ENCODE results near the gene CRIM1. TPM values are rescaled to one million over a fixed set of nuclear protein-coding genes. Genes with fewer than 3 reads are reported as not detected.

Gene CRIM1
- total and polyA plus RNA-seq, 2 of the 8 experiments (the other 6 are each of a cell fraction or from before 2014, with no cell fraction given) = 9.4 to 28.4 TPM

DNA sequence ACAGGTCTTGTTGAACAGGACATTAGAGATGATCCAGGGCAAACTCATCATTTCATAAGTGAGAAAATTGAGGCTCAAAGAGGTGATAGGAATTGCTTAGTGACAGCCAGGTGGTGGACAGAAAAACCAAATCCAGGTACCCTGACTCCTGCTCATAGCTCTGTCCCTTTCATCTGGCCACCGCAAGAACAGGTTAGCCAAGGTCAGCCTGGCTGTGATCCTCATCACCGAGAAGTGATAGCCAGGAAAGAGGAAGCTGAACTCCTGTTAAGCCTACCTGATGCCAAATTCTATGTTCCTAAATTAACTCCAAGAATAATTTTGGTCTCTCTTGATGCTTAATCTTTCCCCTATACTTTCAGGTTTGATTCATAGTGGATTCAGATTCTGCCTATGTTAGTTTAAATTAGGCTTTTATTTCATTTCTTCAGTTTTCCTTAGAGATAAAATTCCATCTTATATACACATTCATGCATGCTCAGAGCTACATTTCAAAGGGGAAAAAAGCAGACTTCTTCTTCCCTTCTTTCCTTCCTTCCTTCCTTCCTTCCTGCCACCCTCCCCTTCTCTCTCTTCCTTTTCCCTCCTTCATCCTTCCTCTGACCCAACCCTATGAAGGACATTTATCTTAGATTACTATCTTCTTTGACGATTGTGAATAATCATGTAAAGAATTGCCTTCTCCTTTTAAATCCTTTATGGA lies 17.3 kb upstream of the CRIM1 start:
- WGBS, 2 experiments (ENCODE audit: extremely low coverage in 1 of 2, insufficient coverage in 1 of 2, insufficient read length in 1 of 2, insufficient replicate concordance in 2 of 2, low coverage in 1 of 2, low lambda C conversion rate in 2 of 2, missing lambda C conversion rate in 1 of 2) = 78% methylated on average over 3 of the region's 3 CpGs; no CpG with 5 or more reads in 1 of the 2 experiments
- CTCF ChIA-PET (ENCODE audit: partially characterized antibody) = interaction anchor here (0.7 to 1.8 kb wide), 8 partner anchors 10 to 367 kb away, joined by 3 to 7 read pairs (median 4); no protein-coding TSS in a partner anchor
- no peaks in the 10 kb centered on the region for H3K27me3 ChIP-seq (replicated peaks in 1 of 4; ENCODE audit: control insufficient read depth in 3 of 4, extremely low read depth in 1 of 4, insufficient read depth in 3 of 4, low read length in 3 of 4)
- no peak overlapping the region for H2BK12ac ChIP-seq (ENCODE audit: low read depth, low read length)
- H2BK20ac ChIP-seq (ENCODE audit: low read length) = no peak overlapping the region
- no peak overlapping the region for H2BK5ac ChIP-seq (ENCODE audit: low read depth, low read length)
- H3K18ac ChIP-seq (ENCODE audit: extremely low read depth, low read length) = no peak overlapping the region
- H3K14ac ChIP-seq (ENCODE audit: insufficient read length) = no peak overlapping the region
- H3K4me2 ChIP-seq (ENCODE audit: insufficient read depth in 1 of 2, low read depth in 2 of 2, low read length in 2 of 2) = no peak overlapping the region
- H4K20me1 ChIP-seq (replicated peaks in 1 of 2; ENCODE audit: control insufficient read depth in 1 of 2, insufficient read depth in 2 of 2, low read length in 2 of 2) = no peaks in the 10 kb centered on the region
- no peak overlapping the region for H3K56ac ChIP-seq (replicated peaks; ENCODE audit: insufficient read length, low read depth, low read length)
- H3K9ac ChIP-seq (replicated peaks in 1 of 4; ENCODE audit: extremely low read depth in 1 of 4, low read depth in 3 of 4, low read length in 3 of 4) = no peak overlapping the region
- no peak overlapping the region for H4K91ac ChIP-seq (replicated peaks; ENCODE audit: insufficient read length, low read length)
- H4K8ac ChIP-seq (ENCODE audit: extremely low read depth, insufficient read depth, low read length) = no peak overlapping the region
- no peak overlapping the region for H2BK15ac ChIP-seq (ENCODE audit: low read length)
- H3K27ac ChIP-seq (ENCODE audit: low read depth, low read length) = no peak overlapping the region
- H2AK5ac ChIP-seq (ENCODE audit: low read depth, low read length) = no peak overlapping the region
- no peak overlapping the region for H2BK120ac ChIP-seq (replicated peaks; ENCODE audit: low read depth, low read length)
- H3K36me3 ChIP-seq (ENCODE audit: control insufficient read depth in 2 of 4, insufficient read depth in 4 of 4, low read length in 3 of 4) = no peaks in the 10 kb centered on the region
- no peak overlapping the region for H3K4ac ChIP-seq (replicated peaks; ENCODE audit: insufficient read length, low read depth, low read length)
- no peak overlapping the region for H3K4me3 ChIP-seq (ENCODE audit: extremely low read depth in 1 of 4, insufficient read depth in 2 of 4, low read depth in 3 of 4, low read length in 4 of 4)
- H3K23ac ChIP-seq (ENCODE audit: insufficient read length) = no peak overlapping the region
- no peaks in the 10 kb centered on the region; the same call in 1 of the 2 replicates for H3K23me2 ChIP-seq (ENCODE audit: low read depth, low read length)
- H2AFZ ChIP-seq (ENCODE audit: low read length) = no peak overlapping the region
- POLR2A ChIA-PET (ENCODE audit: partially characterized antibody) = interaction anchor here (1.5 kb wide), 1 partner anchor 17 kb away, joined by 5 read pairs; no protein-coding TSS in a partner anchor
- no peak overlapping the region for H4K5ac ChIP-seq (ENCODE audit: insufficient read length, low read depth, low read length)
- FAIRE-seq (no peak), DNase-seq (ENCODE audit: low read depth in 1 of 2, low spot score in 2 of 2) (no peak)
- peaks cover 0 to 9% (median under 1%) of the 10 kb centered on the region in 4 experiments; a peak in 1 of 7 replicates for H3K4me1 ChIP-seq (replicated peaks in 1 of 4; ENCODE audit: control insufficient read depth in 3 of 4, insufficient read depth in 4 of 4, low read length in 3 of 4)
- no peaks in the 10 kb centered on the region; a peak in 1 of 4 replicates for H3K9me3 ChIP-seq (ENCODE audit: insufficient read depth in 2 of 2, low read depth in 1 of 2, low read length in 1 of 2)
- H3K79me1 ChIP-seq (ENCODE audit: low read depth, low read length) = no peaks in the 10 kb centered on the region
- no peaks in the 10 kb centered on the region for H3K79me2 ChIP-seq (ENCODE audit: control insufficient read depth in 1 of 2, insufficient read depth in 2 of 2, low read length in 2 of 2)
- no peak for TF ChIP-seq TAF7 (optimal IDR thresholded peaks at IDR 0.05; ENCODE audit: borderline replicate concordance, low read depth, low read length)
- TF ChIP-seq EZH2 (IDR thresholded peaks at IDR 0.05; ENCODE audit: low read depth, low read length, severe bottlenecking) = no peak
- no peak for TF ChIP-seq HDAC2 (IDR thresholded peaks at IDR 0.05; ENCODE audit: borderline replicate concordance in 1 of 2, low read depth in 2 of 2, low read length in 2 of 2)
- TF ChIP-seq CBX5 (IDR thresholded peaks at IDR 0.05; ENCODE audit: low read depth, low read length) = no peak
- no peak for TF ChIP-seq TAF1 (IDR thresholded peaks at IDR 0.05; ENCODE audit: low read depth, low read length)
- TF ChIP-seq GABPA (IDR thresholded peaks at IDR 0.05; ENCODE audit: borderline replicate concordance, insufficient read depth, low read length) = no peak
- TF ChIP-seq POLR2A (IDR thresholded peaks at IDR 0.05; ENCODE audit: control extremely low read depth in 1 of 2, low read depth in 2 of 2, low read length in 2 of 2) = no peak
- no peak for TF ChIP-seq BRCA1 (IDR thresholded peaks at IDR 0.05; ENCODE audit: low read depth, low read length)
- TF ChIP-seq TCF12 (IDR thresholded peaks at IDR 0.05; ENCODE audit: low read depth, low read length) = no peak
